Thyroid gland (tissue), 4 donors: ENCODE measurements around the gene GALNT18.

ENCODE experiments used
- CTCF ChIP-seq, 6 experiments: fragments of 200-600 bp in 3 of 6; fragments of 450-650 bp in 3 of 6; sonication (generic) in 3 of 6; IDR thresholded peaks; one replicate each; pipeline ENCODE4 v1.5.1; 2016 to 2019; ENCODE audit warnings: antibody characterized with exemption in 6 of 6, mild to moderate bottlenecking in 2 of 6, inconsistent platforms in 1 of 6, moderate library complexity in 1 of 6
- POLR2A ChIP-seq, 2 donors: fragments of 450-650 bp; IDR thresholded peaks; one replicate each; pipeline ENCODE4 v1.6.1; 2017; ENCODE audit warnings: antibody characterized with exemption in 2 of 2, mild to moderate bottlenecking in 2 of 2, moderate library complexity in 1 of 2

GRCh38 chr11:11296434-11296833, 325.4 kb downstream of the GALNT18 start:
- TF ChIP-seq CTCF (IDR thresholded peaks at IDR 0.05) (no peak), POLR2A (IDR thresholded peaks at IDR 0.05) (no peak)
